NCI-H82 treated with DMSO at 0.1 percent for 48 hours (cell line): ENCODE data around the gene IL22.
A peak's percentile ranks its signal among the peaks of the same experiment; 100 is the strongest.

Source experiments
- DNase-seq: peaks from one replicate; lab custom pipeline; 2025; ENCODE audit not compliant: unreplicated experiment; lab: John Stamatoyannopoulos, UW

The IL22 gene

GRCh38 chr12:68231229-68231628, 22.2 kb downstream of the IL22 start:
- DNase-seq: no peak

- no peak for DNase-seq
Observed at GRCh38 chr12:68229956-68230355, 23.4 kb downstream of the IL22 start.

GRCh38 chr12:68227356-68227755, 26.0 kb downstream of the IL22 start:
- peak; percentile 77 for DNase-seq

GRCh38 chr12:68225576-68226476, 27.6 kb downstream of the IL22 start, which contains the start of gene IL26:
TSS of gene IL26 (minus strand) at chr12:68225810. CDS start at chr12:68225756, 54 bp downstream.
- no peak for DNase-seq

GRCh38 chr12:68224613-68225285, 28.7 kb downstream of the IL22 start:
- no peak for DNase-seq

- peak; percentile 88 for DNase-seq
Observed at GRCh38 chr12:68223067-68223747, 30.2 kb downstream of the IL22 start.

- no peak for DNase-seq
Observed at GRCh38 chr12:68222326-68222725, 31.1 kb downstream of the IL22 start.

GRCh38 chr12:68221497-68221896, 31.9 kb downstream of the IL22 start:
- DNase-seq: no peak

- DNase-seq: no peak
Observed at GRCh38 chr12:68210875-68211274, 42.5 kb downstream of the IL22 start.

- DNase-seq: peak; percentile 85
Observed at GRCh38 chr12:68209048-68209728, 44.2 kb downstream of the IL22 start.

- DNase-seq: no peak
Observed at GRCh38 chr12:68207276-68207675, 46.1 kb downstream of the IL22 start.

- DNase-seq: no peak
Observed at GRCh38 chr12:68206446-68206845, 47.0 kb downstream of the IL22 start.

- no peak for DNase-seq
Observed at GRCh38 chr12:68203460-68203875, 49.9 kb downstream of the IL22 start.

- DNase-seq: no peak
Observed at GRCh38 chr12:68200854-68201253, 52.5 kb downstream of the IL22 start.

GRCh38 chr12:68199127-68199526, 54.3 kb downstream of the IL22 start:
- DNase-seq: no peak

GRCh38 chr12:68198507-68199086, 54.8 kb downstream of the IL22 start:
- DNase-seq: no peak
